Heart right ventricle (tissue), 16 donors: ENCODE results near the gene TTLL8. TPM values are rescaled to one million over a fixed set of nuclear protein-coding genes. Genes with fewer than 3 reads are reported as not detected.
A peak's percentile ranks its signal among the peaks of the same experiment; 100 is the strongest.

ENCODE experiments used
- ATAC-seq, 8 donors: fragments of 200-7000 bp; cut with Tn5 transposase; one replicate each; pipeline ENCODE4 v1.9.1; 2020; ENCODE audit warnings: mild to moderate bottlenecking in 8 of 8, moderate library complexity in 8 of 8, moderate number of reproducible peaks in 1 of 8
- DNase-seq, 2 donors: peaks; one replicate each; pipeline ENCODE4 v3.0.0-alpha.2; 2020
- H3K27ac ChIP-seq, 10 donors: fragments of 200-600 bp; sonication (generic) in 2 of 10; one replicate each; pipeline versions ENCODE4 v1.5.0 to v1.8.0; 2020 to 2022; ENCODE audit warnings: mild to moderate bottlenecking in 3 of 10
- H3K27me3 ChIP-seq, 7 donors: fragments of 200-600 bp; one replicate each; pipeline ENCODE4 v1.8.0; 2021 to 2022; ENCODE audit warnings: mild to moderate bottlenecking in 2 of 7
- H3K36me3 ChIP-seq, 9 donors: fragments of 200-600 bp; sonication (generic) in 1 of 9; one replicate each; pipeline versions ENCODE4 v1.5.0 to v1.8.0; 2020 to 2022; ENCODE audit warnings: mild to moderate bottlenecking in 2 of 9
- H3K4me1 ChIP-seq, 9 donors: fragments of 200-600 bp; sonication (generic) in 1 of 9; one replicate each; pipeline versions ENCODE4 v1.5.0 to v1.8.0; 2020 to 2022; ENCODE audit warnings: mild to moderate bottlenecking in 4 of 9
- H3K4me3 ChIP-seq, 10 donors: fragments of 200-600 bp; sonication (generic) in 2 of 10; one replicate each; pipeline versions ENCODE4 v1.5.0 to v1.8.0; 2020 to 2022; ENCODE audit warnings: mild to moderate bottlenecking in 7 of 10, moderate library complexity in 2 of 10
- H3K9me3 ChIP-seq, 11 donors: fragments of 200-600 bp in 10 of 11; sonication (generic) in 2 of 11; one replicate each; pipeline versions ENCODE4 v1.5.0 to v1.8.0; 2013 to 2022; ENCODE audit warnings: mild to moderate bottlenecking in 2 of 11, control low read depth in 1 of 11, moderate library complexity in 1 of 11
- CTCF ChIP-seq, 9 donors: fragments of 200-600 bp; sonication (generic) in 2 of 9; IDR thresholded peaks; one replicate each; pipeline versions ENCODE4 v1.5.0 to v1.8.0; 2021 to 2022; ENCODE audit warnings: antibody characterized with exemption in 9 of 9, mild to moderate bottlenecking in 5 of 9, moderate library complexity in 1 of 9
- WGBS, 2 donors: extraction: QIAGEN DNeasy Blood & Tissue Kit; methylation state at CpG; one replicate each; pipeline ENCODE4 v1.1.7; 2013; ENCODE audit warnings: inconsistent platforms in 1 of 2; 5-methylcytosine and 5-hydroxymethylcytosine counted together
- intact Hi-C, 10 donors: fragments of 100-400 bp; cut with DNase I; formaldehyde crosslinking; loops; one replicate each; pipeline versions ENCODE4 v1.11.1 to v1.14.2; 2022
- long read RNA-seq, 3 donors: library from polyadenylated mRNA; unstranded; transcript quantifications; one replicate each; pipeline ENCODE4 v2.0.0, GENCODE V29; 2020 to 2021
- polyA plus RNA-seq, 2 donors: library from polyadenylated mRNA; stranded (reverse); fragments of 200-250 nt; gene quantifications; one replicate each; pipeline ENCODE4 v1.2.3, GENCODE V29; 2013
- total RNA-seq, 10 donors: library from RNA; stranded (reverse); fragmentation: NEBNext Ultra II Directional in 3 of 10; extraction: Animal tissue kit (Norgen Biotek cat#: 25700) in 3 of 10; gene quantifications; one replicate each; pipeline versions ENCODE4 v1.2.1 to v1.2.4, GENCODE V29; 2021 to 2023
- donor health status: Arrhythmogenic right ventricular cardiomyopathy.
- donor health status: ischemic (EF 13 %, LVEDD 7.1; RV severe dilation, severe dysfunction).
- donor health status: healthy with polysubstance abuse.
- donor health status: DM: no; HTN: yes; CAD: no.
- donor health status: DM: no; HTN: no; CAD: no.
- donor health status: ischemic (EF 25% LVEDD 6.9; RV normal size, moderate dysfunction).
- donor health status: ischemic (EF 25% LVEDD 5.7; RV mildly dilated, moderate dysfunction).
- donor health status: healthy.
- donor health status: DM: yes; HTN: yes; CAD: no.
- donor health status: Ischemic cardiomyopathy.
- donor health status: ischemic (EF 35%, LVEDD 5.7; RV mildly dilated, moderate dysfunction).
- donor health status: nonischemic (EF 11% LVEDD 7.7; RV severe dilation, severe dysfunction).
- donor health status: DM: yes; HTN: yes; CAD: no.
- donor health status: PGD.
- donor health status: ischemic (EF 29% LVEDD 5.4; RV normal size, mild dysfunction).
- donor health status: nonischemic (EF 23%, LVEDD 6.1; RV moderate dilation, normal function).

Gene TTLL8
- total RNA-seq, result not detected
- not detected for polyA plus RNA-seq
- long read RNA-seq, donor 1, result 0 reads
- long read RNA-seq, donor 2, result 0 reads
- long read RNA-seq, donor 3, result 0 reads

DNA sequence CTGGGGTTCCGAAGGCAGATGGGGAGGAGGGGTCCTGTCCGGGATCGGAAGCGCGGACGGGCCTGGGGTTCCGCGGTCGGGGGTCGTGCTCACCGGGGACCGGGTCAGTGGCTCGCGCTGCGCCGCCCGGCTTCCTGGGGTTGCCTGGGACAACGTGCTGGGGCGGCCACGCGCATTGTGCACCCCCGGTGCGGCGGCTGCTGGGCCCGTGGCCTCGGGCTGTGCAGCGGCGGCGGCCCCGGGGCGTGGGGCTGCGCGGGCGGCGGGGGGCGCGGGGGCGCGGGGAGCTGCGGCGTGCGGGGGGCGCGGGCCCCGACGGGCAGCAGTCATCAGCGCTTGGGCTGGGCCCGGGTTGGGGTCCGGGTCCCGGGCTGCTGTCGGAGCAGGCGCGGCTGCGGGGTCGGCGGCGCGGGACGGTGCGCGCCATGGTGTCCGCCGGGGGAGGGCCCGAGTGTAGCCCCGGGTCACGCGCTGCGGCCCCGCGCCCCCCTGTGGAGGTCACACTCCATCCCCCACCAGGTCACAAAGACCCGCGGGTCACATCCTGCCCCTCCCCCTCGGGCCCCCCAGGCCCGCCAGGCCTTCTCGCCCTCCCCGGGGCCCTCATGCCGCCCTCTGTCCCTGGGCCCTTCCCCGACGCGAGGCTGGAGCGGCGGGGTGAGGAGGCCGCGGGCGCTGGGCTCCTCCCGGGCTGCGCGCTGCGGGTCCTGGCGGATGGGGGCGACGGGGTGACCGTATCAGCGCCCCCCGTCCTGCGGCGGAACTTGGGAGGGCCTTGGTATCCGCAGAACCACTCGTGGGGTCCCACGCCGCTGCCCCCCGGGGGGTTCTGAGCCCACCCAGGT, at the start of gene TTLL8:
Gene TTLL8, minus strand, starts transcription at position 238 of the 845 bp plus-strand sequence.
- H3K36me3 ChIP-seq, result no peaks in the 10 kb centered on the region
- TF ChIP-seq CTCF (IDR thresholded peaks at IDR 0.05), result no peak
- peak within 1 kb of the TSS in 7 of 10 donors; percentile 10 to 31 (median 22) for H3K4me3 ChIP-seq
- no peak within 1 kb of the TSS for H3K27ac ChIP-seq
- intact Hi-C loops, result no loop called here
- DNase-seq (no peak), ATAC-seq (peak in 2 of 8 donors; percentile 14 to 26)
- H3K9me3 ChIP-seq, result peaks cover 0 to 13% (median 2%) of the 10 kb centered on the region in 11 donors
- H3K27me3 ChIP-seq, result peaks cover 0 to 52% (median 46%) of the 10 kb centered on the region in 7 donors
- WGBS, 2 donors, result 3 to 9% methylated on average over 65 to 102 of the region's 102 CpGs
- peaks cover 0 to 16% (median 14%) of the 10 kb centered on the region in 9 donors for H3K4me1 ChIP-seq

DNA sequence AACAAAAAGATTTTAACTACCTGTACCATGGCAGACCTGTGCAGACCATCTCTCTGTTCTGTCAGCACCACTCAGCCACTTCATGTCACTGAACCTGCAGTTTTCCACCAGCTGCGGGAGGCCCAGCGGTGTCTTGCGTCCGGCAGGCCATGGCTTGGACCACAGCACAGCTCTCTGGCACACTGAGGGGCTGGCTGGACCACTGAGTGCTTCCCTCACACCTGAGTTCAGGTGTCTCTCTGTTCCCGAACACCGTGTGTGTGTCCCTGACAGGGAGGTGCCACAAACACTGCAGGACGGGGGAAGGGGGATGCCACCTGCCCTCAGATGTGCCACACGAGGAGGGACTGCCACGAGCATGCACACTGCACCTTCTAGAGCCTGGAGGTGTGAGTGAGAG, 49.4 kb upstream of the TTLL8 start:
- DNase-seq (no peak), ATAC-seq (no peak)
- 85 to 89% methylated on average over 9 of the region's 9 CpGs for whole genome bisulfite sequencing, 2 donors
- H3K27me3 ChIP-seq, result peaks cover 0 to 14% (median 3%) of the 10 kb centered on the region in 7 donors
- intact Hi-C loops, result no loop called here
- peaks cover 0 to 20% (median 0%) of the 10 kb centered on the region in 9 donors for H3K4me1 ChIP-seq
- H3K27ac ChIP-seq, result no peak overlapping the region
- H3K36me3 ChIP-seq, result no peaks in the 10 kb centered on the region
- no peak for TF ChIP-seq CTCF (IDR thresholded peaks at IDR 0.05)
- no peak overlapping the region for H3K4me3 ChIP-seq
- no peaks in the 10 kb centered on the region for H3K9me3 ChIP-seq

DNA sequence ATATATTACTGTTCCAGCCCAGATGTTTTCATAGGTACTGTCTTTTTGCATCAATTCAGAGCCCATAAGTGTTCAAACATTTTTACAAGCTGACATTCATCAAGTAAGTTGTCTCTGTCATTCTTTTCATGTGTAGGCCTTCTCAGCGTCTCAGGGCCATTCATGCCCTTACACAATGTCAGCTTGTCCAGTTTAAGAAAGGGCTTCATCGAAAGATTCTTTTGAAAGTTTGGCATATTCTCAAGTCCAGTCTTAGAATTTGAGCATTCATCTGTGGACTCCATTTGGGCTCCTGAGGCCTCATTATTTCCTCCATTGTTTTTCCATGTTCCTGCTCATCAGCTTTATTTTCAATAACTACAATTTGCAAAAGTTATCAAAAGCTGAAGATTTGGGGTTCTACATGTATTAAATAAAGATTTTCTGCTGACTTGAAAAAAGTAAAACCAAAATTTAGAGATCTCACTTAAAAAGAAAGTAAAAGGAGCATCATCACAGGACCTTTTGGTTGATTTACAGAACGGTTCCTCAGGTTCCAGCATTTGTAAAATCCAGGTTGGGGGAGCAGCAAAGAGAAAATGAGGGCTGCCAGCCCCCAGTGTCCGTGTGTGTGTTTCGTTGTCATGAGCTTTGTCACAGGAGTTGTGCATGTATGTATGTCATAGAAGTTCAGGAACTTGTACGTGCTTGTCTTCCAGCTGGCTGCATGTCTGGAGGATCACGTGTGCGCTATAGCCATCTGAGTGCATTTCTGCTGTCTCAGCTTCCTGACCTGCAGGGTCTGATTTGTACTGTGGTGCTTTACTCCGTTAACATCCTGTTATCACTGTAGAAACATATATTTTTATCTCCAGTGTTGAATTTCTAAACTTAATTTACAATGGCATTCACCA, 47.4 kb upstream of the TTLL8 start:
- Histone ChIP-seq H3K4me3 (no peak overlapping the region), H3K4me1 (peaks cover 0 to 10% (median 0%) of the 10 kb centered on the region in 9 donors), H3K27me3 (peaks cover 0 to 16% (median 0%) of the 10 kb centered on the region in 7 donors), H3K9me3 (no peaks in the 10 kb centered on the region), H3K36me3 (no peaks in the 10 kb centered on the region), H3K27ac (no peak overlapping the region)
- no peak for TF ChIP-seq CTCF (IDR thresholded peaks at IDR 0.05)
- peak in 1 of 8 donors; percentile 38 for ATAC-seq
- intact Hi-C loops, result no loop called here
- no peak for DNase-seq
- WGBS, 2 donors, result 54 to 57% methylated on average over 9 of the region's 9 CpGs

DNA sequence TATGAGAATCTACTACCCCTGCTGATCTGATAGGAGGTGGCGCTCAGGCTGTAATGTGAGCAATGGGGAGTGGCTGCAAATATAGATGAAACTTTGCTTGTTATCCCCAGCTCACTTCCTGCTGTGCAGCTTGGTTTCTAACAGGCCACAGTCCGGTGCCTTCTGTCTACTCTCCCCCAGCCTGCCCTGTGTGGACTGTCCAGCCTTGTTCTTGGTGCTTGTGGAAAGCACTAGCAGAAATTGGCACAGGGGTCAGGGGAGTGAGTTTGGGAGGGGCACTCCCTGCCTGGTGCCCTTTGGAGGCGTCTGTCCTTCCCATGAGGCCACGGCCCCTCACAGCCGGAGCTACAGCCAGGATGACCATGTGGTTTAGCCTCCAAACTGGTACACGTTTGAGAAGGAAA, 46.0 kb upstream of the TTLL8 start:
- Histone ChIP-seq H3K27ac (no peak overlapping the region), H3K4me3 (no peak overlapping the region), H3K9me3 (no peaks in the 10 kb centered on the region), H3K4me1 (peaks cover 0 to 10% (median 0%) of the 10 kb centered on the region in 9 donors), H3K36me3 (no peaks in the 10 kb centered on the region), H3K27me3 (peaks cover 0 to 17% (median 0%) of the 10 kb centered on the region in 7 donors)
- DNase-seq (no peak), ATAC-seq (no peak)
- 77 to 81% methylated on average over 6 of the region's 6 CpGs for WGBS, 2 donors
- intact Hi-C loops, result no loop called here
- no peak for TF ChIP-seq CTCF (IDR thresholded peaks at IDR 0.05)
